Thoracic aorta (tissue), 2 donors: ENCODE data around the gene THBD. TPM values are rescaled to one million over a fixed set of nuclear protein-coding genes. Genes with fewer than 3 reads are reported as not detected.

Experiments used
- ATAC-seq: fragments of 150-250 bp; one replicate; pipeline ENCODE4 v1.8.0; 2017; ENCODE audit warnings: low read depth; ENCODE audit not compliant: insufficient number of reproducible peaks, low FRiP score
- DNase-seq: peaks from one replicate; pipeline ENCODE4 v3.0.0-alpha.2; 2020; ENCODE audit warnings: low spot score
- H3K27ac ChIP-seq, 2 donors: fragments of 200-600 bp; sonication (generic); 1 replicate in 1 of 2; 2 replicates in 1 of 2; pipeline ENCODE4 v1.5.1; 2016; ENCODE audit warnings: mild to moderate bottlenecking in 2 of 2, moderate library complexity in 2 of 2
- H3K27me3 ChIP-seq: fragments of 200-600 bp; sonication (generic); replicated peaks from 2 replicates; pipeline ENCODE4 v1.6.0; 2016; ENCODE audit warnings: mild to moderate bottlenecking; ENCODE audit not compliant: insufficient read depth
- H3K36me3 ChIP-seq: fragments of 200-600 bp; sonication (generic); one replicate; pipeline ENCODE4 v1.5.1; 2016
- H3K4me1 ChIP-seq, 2 donors: fragments of 200-600 bp; sonication (generic); 1 replicate in 1 of 2; 2 replicates in 1 of 2; pipeline versions ENCODE4 v1.5.1 to v1.6.0; 2016; ENCODE audit warnings: low read depth in 2 of 2, mild to moderate bottlenecking in 1 of 2; ENCODE audit not compliant: control insufficient read depth in 1 of 2
- H3K4me3 ChIP-seq: fragments of 200-600 bp; sonication (generic); 2 replicates; pipeline ENCODE4 v1.5.1; 2016; ENCODE audit warnings: mild to moderate bottlenecking
- H3K9me3 ChIP-seq: fragments of 200-600 bp; sonication (generic); 2 replicates; pipeline ENCODE4 v1.5.1; 2016
- CTCF ChIP-seq: fragments of 200-600 bp; sonication (generic); IDR thresholded peaks from one replicate; pipeline ENCODE4 v1.5.1; 2019; ENCODE audit warnings: antibody characterized with exemption
- total RNA-seq, 2 donors: library from RNA; depleted of rRNA; stranded (reverse); fragments of >200 nt; gene quantifications; one replicate each; pipeline versions ENCODE4 v1.1.0 to v1.2.3, GENCODE V29; 2016

Gene THBD
- total RNA-seq, 2 donors from 2014 or later, result 106 to 266 TPM

- no peak for TF ChIP-seq CTCF
- H3K27ac ChIP-seq, result no peak overlapping the region
- H3K4me1 ChIP-seq, result no peaks in the 10 kb centered on the region
- no peaks in the 10 kb centered on the region for H3K36me3 ChIP-seq
- H3K4me3 ChIP-seq, result no peak overlapping the region
- H3K27me3 ChIP-seq, result no peaks in the 10 kb centered on the region
- no peak for ATAC-seq
- DNase-seq, result no peak
- H3K9me3 ChIP-seq, result no peaks in the 10 kb centered on the region
These were observed 23.6 kb upstream of the THBD start for GRCh38 chr20:23072892-23073586.

GRCh38 chr20:23071996-23072395, 22.5 kb upstream of the THBD start:
- no peak for TF ChIP-seq CTCF
- ATAC-seq, result no peak
- H3K27ac ChIP-seq, result no peak overlapping the region

GRCh38 chr20:23071398-23071797, 21.9 kb upstream of the THBD start:
- Histone ChIP-seq H3K9me3 (no peaks in the 10 kb centered on the region), H3K36me3 (no peaks in the 10 kb centered on the region), H3K27me3 (no peaks in the 10 kb centered on the region), H3K4me3 (no peak overlapping the region), H3K27ac (no peak overlapping the region), H3K4me1 (no peaks in the 10 kb centered on the region)
- no peak for ATAC-seq
- no peak for TF ChIP-seq CTCF
- no peak for DNase-seq

More at GRCh38 chr20:23071996-23072395, 22.5 kb upstream of the THBD start:
- DNase-seq, result no peak
- no peaks in the 10 kb centered on the region for H3K27me3 ChIP-seq
- H3K36me3 ChIP-seq, result no peaks in the 10 kb centered on the region
- no peaks in the 10 kb centered on the region for H3K4me1 ChIP-seq
- H3K9me3 ChIP-seq, result no peaks in the 10 kb centered on the region
- H3K4me3 ChIP-seq, result no peak overlapping the region

GRCh38 chr20:23069108-23069507, 19.6 kb upstream of the THBD start:
- no peaks in the 10 kb centered on the region for H3K36me3 ChIP-seq
- no peaks in the 10 kb centered on the region for H3K9me3 ChIP-seq
- H3K27ac ChIP-seq, result no peak overlapping the region
- no peak overlapping the region for H3K4me3 ChIP-seq
- H3K27me3 ChIP-seq, result no peaks in the 10 kb centered on the region
- DNase-seq (no peak), ATAC-seq (no peak)
- no peak for TF ChIP-seq CTCF
- H3K4me1 ChIP-seq, result no peaks in the 10 kb centered on the region

GRCh38 chr20:23068283-23068682, 18.8 kb upstream of the THBD start:
- Histone ChIP-seq H3K27me3 (no peaks in the 10 kb centered on the region), H3K36me3 (no peaks in the 10 kb centered on the region), H3K4me1 (peaks cover 3 to 7% of the 10 kb centered on the region in 2 donors), H3K9me3 (no peaks in the 10 kb centered on the region), H3K27ac (no peak overlapping the region), H3K4me3 (no peak overlapping the region)
- TF ChIP-seq CTCF, result no peak
- DNase-seq, result no peak
- ATAC-seq, result no peak
